Measurements from ENCODE around the gene ATP2B2. TPM values are rescaled to one million over a fixed set of nuclear protein-coding genes. Genes with fewer than 3 reads are reported as not detected.

Gene ATP2B2
- total and polyA plus RNA-seq, 9 of the 15 experiments (the other 6 are each of a cell fraction or from before 2014, with no cell fraction given): 0.06 TPM; not detected in 8

GRCh38 chr3:10419637-10420232 lies 85.7 kb downstream of the ATP2B2 start (continued):
- TF ChIP-seq ARID3A (IDR thresholded peaks at IDR 0.05; ENCODE audit: borderline replicate concordance, low read depth, low read length) (no peak), NCOR1 (IDR thresholded peaks at IDR 0.05) (peak; percentile 42; the same call in 1 of the 2 replicates), ZNF655 (CRISPR knock-in tag; IDR thresholded peaks at IDR 0.05) (no peak), NRF1 (conservative IDR thresholded peaks at IDR 0.05 in 1 of 2, IDR thresholded peaks at IDR 0.05 in 1 of 2) (no peak), MLX (CRISPR knock-in tag; conservative IDR thresholded peaks at IDR 0.05) (no peak), CBFA2T2 (conservative IDR thresholded peaks at IDR 0.05) (peak; percentile 52), TRIM28 (IDR thresholded peaks at IDR 0.05) (no peak), CBX3 (IDR thresholded peaks at IDR 0.05; ENCODE audit: borderline replicate concordance in 1 of 2, low read length in 2 of 2) (peak in 1 of 2 experiments; percentile 75; a peak in 2 of 3 replicates), TAF15 (IDR thresholded peaks at IDR 0.05; ENCODE audit: low read depth, low read length) (no peak), SNRNP70 (optimal IDR thresholded peaks at IDR 0.05; ENCODE audit: low read depth, low read length) (no peak), HDAC8 (tag; IDR thresholded peaks at IDR 0.05) (no peak), ZNF561 (CRISPR knock-in tag; conservative IDR thresholded peaks at IDR 0.05) (no peak), STAG1 (CRISPR knock-in tag; IDR thresholded peaks at IDR 0.05; ENCODE audit: borderline replicate concordance) (no peak), ZBTB33 (CRISPR knock-in tag; IDR thresholded peaks at IDR 0.05) (no peak), KLF13 (tag; IDR thresholded peaks at IDR 0.05; ENCODE audit: borderline replicate concordance, low read depth) (no peak), EZH2 (IDR thresholded peaks at IDR 0.05; ENCODE audit: borderline replicate concordance, low read depth, low read length) (no peak), SMARCA5 (IDR thresholded peaks at IDR 0.05) (peak; percentile 69; the same call in 1 of the 2 replicates), ZNF212 (CRISPR knock-in tag; IDR thresholded peaks at IDR 0.05) (no peak), ZNF3 (CRISPR knock-in tag; IDR thresholded peaks at IDR 0.05) (no peak), FOXM1 (IDR thresholded peaks at IDR 0.05; ENCODE audit: low read depth) (no peak), FOXM1 (CRISPR knock-in tag; IDR thresholded peaks at IDR 0.05; ENCODE audit: low read depth) (no peak), SMAD3 (CRISPR knock-in tag; conservative IDR thresholded peaks at IDR 0.05) (no peak), KLF10 (CRISPR knock-in tag; IDR thresholded peaks at IDR 0.05) (no peak), PCBP1 (IDR thresholded peaks at IDR 0.05; ENCODE audit: low read depth, low read length, poor library complexity, severe bottlenecking) (no peak), ARID1B (IDR thresholded peaks at IDR 0.05) (peak; percentile 43; the same call in 1 of the 2 replicates), BMI1 (IDR thresholded peaks at IDR 0.05; ENCODE audit: low read length) (no peak)
